Middle frontal gyrus (tissue), 1 donor: ENCODE measurements around the gene TGIF2.

Source experiments
- DNase-seq: peaks from one replicate; pipeline ENCODE4 v3.0.0-alpha.2; 2015; ENCODE audit warnings: low spot score; ENCODE audit errors: extremely low spot score

Gene TGIF2

DNA sequence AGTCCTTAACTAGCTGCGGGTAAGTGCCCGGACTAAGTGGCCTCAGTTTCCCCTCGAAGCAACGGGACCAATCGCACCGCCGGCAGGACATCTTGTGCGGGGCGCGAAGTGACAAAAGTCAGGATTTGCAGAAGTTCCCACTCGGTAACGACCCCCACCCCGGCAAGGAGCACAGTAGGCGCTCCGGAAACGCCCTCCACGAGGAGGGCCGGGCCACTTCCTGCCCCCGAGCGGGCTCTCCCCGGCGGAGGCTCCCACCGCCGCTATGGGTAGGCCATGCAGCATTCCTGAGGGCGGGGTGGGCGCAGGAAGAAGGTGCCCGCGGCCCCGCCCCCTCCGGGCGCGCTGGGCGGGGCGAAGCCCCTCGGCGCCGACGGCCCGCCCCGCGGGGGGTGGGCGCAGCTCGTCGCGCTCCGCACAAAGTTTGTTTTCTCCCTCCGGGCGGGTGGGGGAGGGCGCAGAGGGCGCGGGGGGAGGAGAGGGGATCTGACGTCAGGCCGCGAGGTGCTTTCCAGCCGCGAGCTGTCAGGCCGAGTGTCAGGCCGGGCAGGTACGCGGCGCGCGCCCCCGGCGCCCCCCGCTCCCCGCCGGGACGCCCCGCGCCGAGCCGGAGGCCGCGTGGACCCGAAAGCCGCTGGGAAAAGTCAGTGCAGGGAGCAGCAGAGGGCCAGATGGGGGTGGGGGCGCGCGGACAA is at the start of gene TGIF2:
TGIF2 (plus strand) TSS at position 495 of the 695 bp plus-strand sequence. CDS start 5,178 bp downstream, outside the sequence.
- no peak for DNase-seq

DNA sequence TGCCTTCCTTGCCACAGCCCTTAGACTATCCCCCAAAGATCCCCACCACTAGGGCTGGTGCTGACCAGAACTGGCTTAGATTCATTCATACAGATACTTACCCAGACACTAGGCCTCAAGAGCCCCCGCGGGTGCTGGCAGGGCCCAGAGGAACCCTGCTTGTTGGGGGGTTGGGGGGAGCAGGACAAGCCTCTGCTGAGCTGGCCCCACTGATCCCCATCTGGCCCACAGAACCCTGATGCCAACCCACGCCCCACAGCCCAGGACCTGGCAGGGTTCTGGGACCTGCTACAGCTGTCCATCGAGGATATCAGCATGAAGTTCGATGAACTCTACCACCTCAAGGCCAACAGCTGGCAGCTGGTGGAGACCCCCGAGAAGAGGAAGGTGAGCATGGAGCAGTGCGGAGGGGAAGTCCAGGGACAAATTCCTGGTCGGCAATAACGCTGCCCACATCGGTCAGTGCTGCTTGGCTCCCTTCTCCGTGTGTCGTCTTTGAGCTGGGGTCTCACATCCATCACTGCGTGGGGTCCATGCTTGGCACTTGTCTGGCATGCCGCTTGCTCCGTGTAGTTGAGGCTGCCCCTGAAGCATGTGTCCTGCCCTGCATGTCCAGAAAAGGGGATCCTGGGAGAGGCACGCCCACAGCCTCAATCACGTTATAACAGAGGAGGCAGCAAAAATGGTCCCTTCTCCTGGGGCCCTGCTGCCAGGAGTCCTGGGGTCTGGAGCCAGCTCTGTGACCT is 47.6 kb upstream of the TGIF2 start:
- no peak for DNase-seq

DNA sequence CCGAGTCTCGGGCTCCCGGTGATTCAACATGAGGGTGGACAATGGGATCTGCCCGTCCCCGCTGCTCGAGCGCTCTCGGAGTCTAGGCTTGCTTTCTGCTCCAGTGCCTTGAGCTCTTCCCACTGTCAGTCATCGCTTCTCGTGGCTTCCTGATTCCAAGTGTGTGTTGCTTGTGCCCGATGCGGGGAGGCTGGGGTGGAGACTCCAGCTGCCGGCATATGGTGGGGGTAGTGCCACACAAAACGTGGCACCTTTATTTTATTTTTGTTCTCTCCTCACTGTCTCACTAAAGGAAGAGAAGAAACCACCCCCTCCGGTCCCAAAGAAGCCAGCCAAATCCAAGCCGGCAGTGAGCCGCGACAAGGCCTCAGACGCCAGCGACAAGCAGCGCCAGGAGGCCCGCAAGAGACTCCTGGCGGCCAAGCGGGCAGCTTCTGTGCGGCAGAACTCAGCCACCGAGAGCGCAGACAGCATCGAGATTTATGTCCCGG is 46.8 kb upstream of the TGIF2 start:
- peak; percentile 22 for DNase-seq

DNA sequence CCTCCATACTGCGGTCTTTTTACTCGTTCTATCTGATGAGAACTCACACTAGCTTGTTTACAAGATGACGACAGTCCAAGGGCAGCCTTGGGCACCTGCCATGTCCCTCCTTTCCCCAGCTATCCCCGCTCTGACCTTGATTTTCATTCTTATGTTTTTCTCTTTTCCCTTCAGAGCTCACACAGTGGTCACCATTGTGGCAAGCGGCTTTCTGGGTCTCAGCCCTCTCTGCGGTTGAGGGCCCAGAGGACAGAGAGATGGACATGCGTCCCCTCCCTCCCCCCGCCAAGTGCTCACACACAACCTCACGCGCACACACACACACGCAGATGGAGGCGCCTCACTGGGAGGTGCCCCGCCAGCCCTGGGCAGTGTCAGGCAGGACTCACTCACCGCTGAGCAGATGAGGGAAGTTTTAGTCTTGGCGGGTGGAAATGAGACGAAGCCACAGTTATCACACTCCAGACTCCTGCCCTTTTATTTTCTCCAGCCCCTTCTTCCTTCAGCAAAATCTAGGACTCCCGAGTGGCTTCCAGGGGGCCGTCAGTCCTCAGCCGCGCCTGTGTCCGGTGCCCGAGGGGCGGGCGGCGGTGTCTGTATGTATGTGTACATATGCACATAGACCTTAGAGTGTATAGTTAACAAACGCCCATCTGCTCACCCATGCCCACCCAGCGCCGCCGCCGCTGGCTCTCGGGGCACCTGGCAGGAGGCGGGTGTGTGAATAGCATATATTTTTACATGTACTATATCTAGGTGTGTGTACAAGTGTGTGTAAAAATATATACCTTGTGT is 45.9 kb upstream of the TGIF2 start:
- DNase-seq: no peak

DNA sequence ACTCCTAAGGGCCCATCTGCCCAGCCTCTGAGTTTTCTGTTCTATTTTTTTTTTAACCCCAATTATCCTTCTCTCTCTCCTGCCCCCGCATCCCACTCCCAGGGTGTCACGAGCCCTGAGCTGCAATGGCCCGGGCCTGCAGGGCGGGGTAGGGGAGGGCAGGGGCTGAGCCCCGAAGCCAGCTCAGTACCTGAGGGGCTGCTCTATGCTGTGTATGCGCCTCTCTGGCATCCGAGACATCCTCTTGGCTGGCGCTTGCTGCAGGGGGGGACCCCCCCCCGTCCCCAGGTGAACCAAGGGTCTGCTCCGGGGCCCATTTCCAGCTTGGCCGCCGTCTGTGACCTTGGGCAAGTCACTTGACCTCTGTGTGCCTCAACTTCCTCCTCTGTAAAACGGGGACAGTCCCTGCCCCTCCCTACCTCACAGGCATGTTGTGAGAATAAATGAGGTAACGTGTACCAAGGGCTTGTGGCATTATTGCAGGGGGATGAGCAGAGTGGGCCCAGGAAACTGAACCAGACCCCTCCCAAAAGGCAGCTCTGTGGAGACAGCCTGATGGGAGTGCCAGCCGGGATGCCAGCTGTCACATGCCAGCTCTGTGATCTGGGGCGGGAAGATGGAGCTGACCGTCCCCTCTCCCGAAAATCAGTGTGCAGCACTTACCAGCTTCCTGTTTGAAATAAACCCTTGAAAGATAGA is 45.1 kb upstream of the TGIF2 start:
- no peak for DNase-seq

DNA sequence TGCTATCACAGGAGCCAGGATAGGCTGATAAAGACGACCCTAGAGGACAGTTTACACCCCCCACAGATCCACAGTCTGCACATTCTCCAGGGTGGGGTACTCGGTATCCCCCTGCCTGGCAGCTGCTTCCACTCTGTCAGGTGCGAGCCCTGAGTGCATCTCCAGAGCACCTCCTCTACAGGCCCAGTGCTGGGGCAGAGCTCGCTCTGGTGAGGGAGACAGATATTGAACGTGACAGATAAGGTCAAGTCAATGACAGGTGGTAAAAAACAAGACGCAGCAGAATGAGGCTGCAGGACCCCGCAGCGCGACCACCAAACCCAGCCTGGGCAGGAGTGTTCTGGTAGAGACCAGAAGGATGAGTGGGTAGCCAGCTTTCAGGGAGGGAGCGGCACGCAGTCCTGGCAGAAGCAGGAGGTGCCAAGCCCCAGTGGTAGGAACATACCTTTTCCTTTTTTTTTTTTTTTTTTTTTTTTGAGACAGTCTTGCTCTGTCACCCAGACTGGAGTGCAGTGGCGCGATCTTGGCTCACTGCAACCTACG is 44.5 kb upstream of the TGIF2 start:
- no peak for DNase-seq

DNA sequence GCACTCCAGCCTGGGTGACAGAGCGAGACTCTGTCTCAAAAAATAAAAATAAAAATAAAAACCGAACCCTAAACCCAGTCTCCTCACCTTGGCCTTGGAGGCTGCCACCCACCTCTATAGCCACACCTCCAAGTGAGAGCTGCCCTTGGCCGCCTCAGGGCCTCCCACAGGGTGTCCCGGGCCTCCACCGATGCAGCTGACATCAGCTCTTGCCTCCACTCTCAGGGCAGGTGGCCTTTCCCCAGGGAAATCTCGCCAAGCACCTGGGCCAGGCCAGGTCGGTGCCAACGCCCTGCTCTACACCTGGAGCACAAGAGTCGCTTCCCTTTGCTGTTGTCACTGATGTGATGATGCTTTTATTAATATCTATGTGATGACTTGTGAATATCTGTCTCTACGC is 41.0 kb upstream of the TGIF2 start:
- DNase-seq: no peak

DNA sequence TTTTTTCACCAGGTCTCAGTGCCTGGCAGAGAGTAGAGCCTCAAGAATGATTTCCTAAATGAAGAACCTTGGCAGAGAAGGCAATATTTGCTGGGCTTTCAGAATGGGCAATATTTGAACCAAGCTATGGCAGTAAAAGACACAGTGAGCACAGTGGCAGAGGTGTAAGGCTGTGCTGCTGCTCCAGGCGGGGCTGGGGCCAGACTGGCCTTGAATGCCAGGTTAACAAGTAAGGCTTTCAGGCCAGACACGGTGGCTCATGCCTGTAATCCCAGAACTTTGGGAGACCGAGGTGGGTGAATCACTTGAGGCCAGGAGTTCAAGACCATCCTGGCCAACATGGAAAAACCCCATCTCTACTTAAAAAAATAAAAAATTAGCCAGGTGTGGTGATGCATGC is 40.6 kb upstream of the TGIF2 start:
- no peak for DNase-seq

DNA sequence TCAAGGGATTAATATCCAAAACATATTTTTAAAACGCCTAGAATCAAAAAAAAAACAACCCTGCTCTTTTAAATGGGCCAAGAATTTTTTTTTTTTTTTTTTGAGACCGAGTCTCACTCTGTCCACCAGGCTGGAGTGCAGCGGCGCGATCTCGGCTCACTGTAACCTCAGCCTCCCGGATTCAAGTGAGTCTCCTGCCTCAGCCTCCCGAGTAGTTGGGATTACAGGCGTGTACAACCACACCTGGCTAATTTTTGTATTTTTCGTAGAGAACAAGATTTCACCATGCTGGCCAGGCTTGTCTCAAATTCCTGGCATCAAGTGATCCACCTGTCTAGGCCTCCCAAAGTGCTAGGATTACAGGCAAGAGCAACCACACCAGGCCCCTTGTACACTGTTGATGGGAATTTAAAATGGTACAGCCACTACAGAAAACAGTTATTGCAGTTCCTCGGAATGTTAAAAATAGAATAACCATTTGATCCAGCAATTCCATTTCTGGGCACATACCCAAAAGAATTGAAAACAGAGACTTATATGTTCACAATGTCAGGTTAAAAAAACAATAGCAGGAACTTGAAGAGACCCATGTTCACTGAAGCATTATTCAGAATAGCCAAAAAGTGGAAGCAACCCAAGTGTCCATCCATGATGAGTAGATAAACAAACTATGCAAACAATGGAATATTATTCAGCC is 35.2 kb upstream of the TGIF2 start:
- no peak for DNase-seq

DNA sequence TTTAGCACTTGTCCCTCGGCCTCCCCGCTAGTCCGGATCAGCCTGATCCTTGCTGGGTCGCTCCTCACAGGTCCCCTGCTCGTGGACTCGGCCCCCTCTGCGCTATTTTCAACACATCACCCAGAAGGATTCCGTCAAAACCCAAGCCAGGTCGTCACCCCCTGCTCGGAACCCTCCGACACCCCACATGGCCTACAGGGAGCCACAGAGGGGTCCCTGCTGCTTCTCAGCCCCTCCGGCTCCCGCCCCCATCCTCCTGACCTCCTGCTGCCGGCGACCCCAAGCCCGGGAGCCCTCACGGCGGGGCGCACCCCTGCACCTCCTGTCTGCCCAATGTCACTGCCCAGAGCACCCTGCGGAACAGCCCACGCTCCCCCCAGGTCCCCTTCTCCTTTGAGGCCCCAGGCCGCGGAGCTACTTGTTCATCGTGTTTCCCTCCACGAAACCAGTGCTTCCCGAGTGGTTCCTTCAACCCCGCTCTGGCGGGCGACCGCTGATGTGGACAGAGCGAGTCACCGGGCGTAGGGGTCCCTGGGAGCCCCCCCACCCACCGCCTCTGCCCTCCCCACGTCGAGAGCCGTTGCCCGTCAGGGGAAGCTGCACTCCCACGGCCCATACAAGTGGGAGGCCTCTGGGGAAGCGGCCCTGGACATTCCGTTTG is 32.7 kb upstream of the TGIF2 start:
- DNase-seq: no peak

DNA sequence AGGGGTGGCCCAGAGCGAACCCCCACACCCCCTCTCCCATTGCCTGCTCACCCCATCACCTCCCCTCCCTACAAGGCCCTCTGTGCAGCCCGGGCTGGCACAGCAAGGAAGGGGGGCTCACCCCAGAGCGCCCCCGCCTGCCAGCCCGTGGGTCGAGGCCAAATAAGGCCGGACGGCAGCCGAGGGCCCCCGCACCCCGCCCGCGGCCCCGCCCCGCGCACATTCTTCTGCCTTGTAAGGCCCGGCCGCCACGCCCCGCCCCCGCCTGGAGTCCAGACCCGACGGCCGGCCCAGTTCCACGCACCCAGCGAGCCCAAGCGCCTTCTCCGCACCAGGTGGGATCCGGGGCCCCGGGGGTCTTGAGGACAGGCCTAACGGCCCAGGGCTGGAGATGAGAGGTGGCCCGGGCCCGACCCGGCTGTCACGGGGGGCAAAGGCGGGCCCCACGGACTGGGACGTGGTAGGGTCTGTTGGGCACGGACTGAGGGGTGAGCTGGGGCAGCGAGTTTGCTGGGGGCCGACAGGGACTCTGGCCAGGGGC is 32.1 kb upstream of the TGIF2 start, which contains the start of gene MYL9:
MYL9 (plus strand) TSS at position 293 of the 541 bp plus-strand sequence. CDS start 3,366 bp downstream, outside the sequence.
- no peak for DNase-seq

DNA sequence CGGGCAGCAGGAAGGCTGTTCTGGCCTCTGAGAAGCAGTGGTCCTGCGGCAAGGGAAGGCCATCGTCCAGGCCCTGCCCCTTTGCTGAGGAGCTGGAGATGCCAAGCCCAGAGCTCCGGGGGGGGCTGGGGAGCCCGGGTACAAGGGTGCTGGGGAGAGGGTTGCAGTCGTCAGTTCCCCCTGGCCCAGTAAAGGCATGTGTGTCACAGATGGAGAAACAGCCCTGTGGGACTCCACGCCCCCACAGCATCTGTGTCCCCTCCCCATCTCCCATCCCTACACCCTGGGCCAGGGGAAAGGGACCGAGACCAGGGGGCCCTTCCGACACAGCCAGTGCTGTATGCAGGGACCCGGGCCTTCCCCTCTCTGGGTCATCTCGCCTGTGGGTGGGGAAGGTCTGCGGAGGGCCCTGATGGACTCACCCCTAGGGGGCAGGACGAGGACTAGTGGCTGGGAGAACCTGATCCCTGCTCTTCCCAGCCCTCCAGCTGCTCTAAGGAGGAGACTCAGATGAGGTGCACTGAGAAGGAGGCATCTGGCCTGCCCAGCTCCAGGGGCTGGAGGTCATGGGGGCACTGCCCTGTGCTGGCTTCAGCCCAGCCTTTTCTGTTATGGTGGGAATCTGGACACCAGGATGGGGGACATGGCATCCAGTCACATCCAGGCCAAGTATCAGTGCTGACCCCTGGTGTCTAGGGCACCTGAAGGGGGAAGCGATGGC is 31.5 kb upstream of the TGIF2 start:
- no peak for DNase-seq

DNA sequence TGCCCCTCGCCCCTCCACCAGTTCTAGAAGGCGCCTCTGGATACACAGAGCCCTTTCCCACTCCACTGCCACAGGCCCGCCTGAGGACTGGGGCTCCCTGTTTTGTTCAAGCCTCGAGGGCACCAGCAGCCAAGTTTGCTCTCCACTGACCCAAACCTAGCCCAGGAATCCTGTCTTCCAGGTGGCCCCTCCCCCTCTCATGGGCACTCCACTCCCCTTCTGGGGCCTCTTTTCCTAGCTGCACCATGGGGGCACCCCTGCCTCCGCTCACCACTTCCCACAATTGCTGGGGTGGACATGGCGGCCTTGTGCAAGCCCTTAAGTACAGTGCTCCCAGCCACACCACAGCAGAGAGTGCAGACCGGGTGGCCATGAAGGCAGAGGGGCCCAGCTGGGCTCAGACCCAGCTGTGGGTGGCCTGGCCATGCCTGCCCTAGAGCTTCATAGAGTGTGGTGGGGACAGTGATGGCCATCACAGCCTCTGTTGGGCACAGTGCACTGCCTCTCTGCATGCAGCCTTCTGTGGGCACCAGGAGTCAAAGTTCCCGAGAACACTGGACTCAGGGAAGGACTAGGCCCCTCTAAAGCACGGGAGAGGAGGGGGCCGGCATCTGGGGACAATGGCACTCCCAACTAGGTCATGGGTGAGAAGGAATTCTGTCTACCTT is 30.7 kb upstream of the TGIF2 start:
- DNase-seq: no peak

DNA sequence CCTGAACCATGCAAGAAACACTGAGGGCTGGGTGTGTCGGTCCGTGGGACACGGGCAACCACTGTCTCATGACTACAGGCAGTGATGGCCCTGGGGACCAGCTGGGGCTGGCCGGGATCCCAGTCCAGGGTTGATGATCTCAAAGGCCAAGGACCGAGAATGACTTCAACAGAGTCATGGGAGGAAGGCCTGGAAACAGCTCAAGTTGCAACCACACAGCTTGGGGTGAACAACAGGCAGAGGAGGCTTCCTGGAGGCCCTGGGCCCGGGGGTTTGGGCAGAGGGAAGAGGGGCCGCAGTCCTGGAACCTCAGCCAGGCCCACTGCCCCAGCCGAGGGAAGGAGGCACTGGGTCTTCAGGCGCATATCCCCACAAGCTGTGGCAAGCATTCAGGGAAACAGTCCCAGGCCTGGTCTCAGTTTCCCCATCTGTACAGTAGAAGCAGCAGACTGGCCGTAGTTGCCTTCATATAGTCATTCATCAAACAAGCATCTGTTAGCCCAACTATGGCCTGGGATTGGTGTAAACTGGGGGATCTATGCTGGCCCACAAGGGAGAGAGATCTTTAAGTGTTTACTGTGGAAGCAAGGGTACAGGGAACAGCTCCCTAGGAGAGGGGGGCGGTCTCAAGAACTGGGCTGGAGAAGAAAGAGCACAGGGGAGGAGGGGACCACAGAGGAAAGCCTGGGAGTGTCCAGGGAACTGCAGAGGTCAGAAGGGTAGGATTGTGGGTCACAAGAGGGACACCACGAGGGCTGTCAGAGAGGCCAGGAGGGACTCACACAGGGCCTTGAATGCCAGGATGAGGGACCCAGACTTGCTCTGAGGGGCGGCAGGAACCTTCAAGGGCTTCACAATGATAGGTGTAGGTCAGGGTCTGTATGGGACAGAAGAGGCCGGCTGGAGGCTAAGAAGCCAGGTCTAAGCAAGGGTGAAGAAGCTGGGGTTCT is 29.9 kb upstream of the TGIF2 start:
- DNase-seq: no peak

DNA sequence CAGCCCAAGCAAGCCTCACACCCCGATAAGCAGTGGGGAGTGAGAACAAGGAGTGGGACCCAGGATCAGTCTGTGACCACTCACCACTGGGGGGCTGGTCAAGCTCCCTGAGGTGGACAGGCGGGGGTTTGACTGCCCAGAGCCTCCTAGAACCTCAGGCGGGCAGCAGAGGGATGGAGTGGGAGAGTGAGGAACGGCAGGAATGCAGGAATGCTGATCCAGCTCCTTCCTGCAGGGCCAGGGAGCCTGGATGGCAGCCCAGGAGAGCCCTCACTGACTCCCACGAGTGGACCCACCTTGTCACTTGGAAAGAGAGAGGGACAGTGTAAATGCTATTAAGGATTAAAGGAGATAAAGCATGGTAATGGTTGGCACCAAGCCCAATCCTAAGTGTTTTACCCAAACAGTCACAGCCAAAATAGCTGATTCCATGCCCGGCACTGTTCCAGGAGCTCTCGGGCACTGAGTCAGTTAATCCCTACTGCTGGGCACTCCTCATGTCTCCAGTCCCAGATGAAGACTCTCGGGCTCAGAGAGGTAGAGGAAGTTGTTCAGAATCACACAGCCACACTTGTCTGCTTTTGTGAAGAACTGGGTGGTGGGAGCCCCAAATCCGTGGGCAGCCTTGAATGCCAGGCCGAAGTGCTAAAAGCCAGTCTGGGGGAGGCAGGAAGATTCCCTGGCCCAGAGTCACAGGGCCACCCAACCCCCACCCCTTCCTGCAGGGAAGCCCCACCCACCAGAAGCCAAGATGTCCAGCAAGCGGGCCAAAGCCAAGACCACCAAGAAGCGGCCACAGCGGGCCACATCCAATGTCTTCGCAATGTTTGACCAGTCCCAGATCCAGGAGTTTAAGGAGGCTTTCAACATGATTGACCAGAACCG is 29.0 kb upstream of the TGIF2 start:
- no peak for DNase-seq

DNA sequence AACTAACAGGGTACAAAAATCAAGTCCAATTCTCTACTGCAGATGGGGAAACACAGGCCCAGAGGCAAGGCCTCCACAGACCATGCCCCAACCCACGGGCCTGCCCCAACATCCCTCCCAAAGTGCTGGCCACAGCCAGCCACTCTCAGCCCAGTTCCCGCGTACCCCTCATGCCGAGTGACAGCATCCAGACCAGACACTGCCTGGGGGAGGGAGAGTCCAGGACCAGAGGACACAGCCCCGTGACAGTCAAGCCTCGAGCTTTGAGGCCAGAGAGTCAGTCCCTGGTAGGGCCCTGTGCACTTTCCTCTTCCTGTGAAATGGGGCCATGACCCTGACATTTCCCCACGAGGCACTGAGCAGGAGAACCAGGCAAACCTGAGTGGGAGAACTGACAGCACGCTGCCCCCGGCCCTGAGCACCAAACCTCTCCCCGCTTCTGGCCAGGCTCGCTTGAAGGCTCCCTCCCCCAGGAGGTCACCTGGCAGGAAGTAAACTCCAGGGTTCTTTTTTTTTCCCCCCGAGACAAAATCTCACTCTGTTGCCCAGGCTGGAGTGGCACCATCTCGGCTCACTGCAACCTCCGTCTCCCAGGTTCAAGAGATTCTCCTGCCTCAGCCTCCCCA is 27.2 kb upstream of the TGIF2 start:
- DNase-seq: no peak
